Skin epidermis (tissue), 12 donors: ENCODE data around the gene LRP2.
"Not testable (repeated sequence)": the region's sequence is repeated elsewhere in the genome, so short reads cannot be mapped to it uniquely, and the experiment has no call there.

Source experiments
- H3K27ac ChIP-seq, 21 experiments: fragments of 200-600 bp; sonication (generic) in 11 of 21; one replicate each; pipeline ENCODE4 v1.5.0; 2020; ENCODE audit warnings: mild to moderate bottlenecking in 3 of 21, inconsistent platforms in 2 of 21, moderate library complexity in 2 of 21
- H3K4me3 ChIP-seq, 7 experiments: fragments of 200-600 bp; sonication (generic) in 2 of 7; one replicate each; pipeline ENCODE4 v1.5.0; 2020; ENCODE audit warnings: inconsistent platforms in 2 of 7, mild to moderate bottlenecking in 2 of 7, moderate library complexity in 1 of 7

Gene LRP2

GRCh38 chr2:169303579-169304305 is 58.6 kb downstream of the LRP2 start:
- Histone ChIP-seq H3K4me3 (no peak overlapping the region), H3K27ac (no peak overlapping the region)

- H3K27ac ChIP-seq, result no peak overlapping the region
- H3K4me3 ChIP-seq, result no peak overlapping the region
Measured at GRCh38 chr2:169302364-169302763, 60.0 kb downstream of the LRP2 start.

DNA sequence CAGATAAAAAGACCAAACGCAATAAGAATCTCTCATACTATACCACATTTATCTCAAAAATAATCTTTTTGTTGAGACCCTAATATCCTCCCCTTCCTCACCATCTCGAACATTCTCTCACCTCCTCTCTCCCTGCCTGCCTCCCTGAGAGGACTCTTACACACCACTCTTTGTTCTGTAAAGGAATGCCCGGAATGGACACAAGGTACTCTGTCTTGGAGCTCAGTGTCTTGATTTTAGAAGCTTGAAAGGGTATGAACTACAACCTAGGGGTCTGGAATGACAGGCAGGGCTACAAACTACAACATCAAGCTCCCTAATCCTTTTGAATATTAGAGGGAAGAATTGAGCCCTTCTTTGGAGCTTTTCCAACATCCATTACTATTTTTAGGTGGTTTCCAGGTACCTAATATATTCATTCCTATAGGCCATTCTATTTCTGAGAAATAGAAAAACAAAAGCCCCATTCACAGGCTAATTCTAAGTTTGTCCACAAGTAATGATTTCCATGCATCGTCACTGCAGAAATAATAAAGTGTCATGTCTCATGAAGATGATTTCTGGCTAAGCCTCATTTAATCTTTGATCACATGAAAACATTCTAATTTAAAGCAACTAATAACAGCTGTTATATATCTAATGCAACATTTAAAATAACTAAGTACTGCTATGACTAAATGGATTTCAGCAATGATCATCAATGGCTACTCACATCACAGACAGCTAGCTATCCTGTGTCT is 60.6 kb downstream of the LRP2 start:
- H3K27ac ChIP-seq, result no peak overlapping the region

GRCh38 chr2:169300636-169301530 is 61.5 kb downstream of the LRP2 start:
- H3K27ac ChIP-seq, result no peak overlapping the region
- no peak overlapping the region for H3K4me3 ChIP-seq

More for the DNA sequence above, 60.6 kb downstream of the LRP2 start:
- H3K4me3 ChIP-seq, result no peak overlapping the region

GRCh38 chr2:169298007-169298406 is 64.3 kb downstream of the LRP2 start:
- H3K27ac ChIP-seq, result no peak overlapping the region

GRCh38 chr2:169294001-169294675 is 68.2 kb downstream of the LRP2 start:
- no peak overlapping the region for H3K4me3 ChIP-seq
- no peak overlapping the region for H3K27ac ChIP-seq

More at GRCh38 chr2:169298007-169298406, 64.3 kb downstream of the LRP2 start:
- no peak overlapping the region for H3K4me3 ChIP-seq

DNA sequence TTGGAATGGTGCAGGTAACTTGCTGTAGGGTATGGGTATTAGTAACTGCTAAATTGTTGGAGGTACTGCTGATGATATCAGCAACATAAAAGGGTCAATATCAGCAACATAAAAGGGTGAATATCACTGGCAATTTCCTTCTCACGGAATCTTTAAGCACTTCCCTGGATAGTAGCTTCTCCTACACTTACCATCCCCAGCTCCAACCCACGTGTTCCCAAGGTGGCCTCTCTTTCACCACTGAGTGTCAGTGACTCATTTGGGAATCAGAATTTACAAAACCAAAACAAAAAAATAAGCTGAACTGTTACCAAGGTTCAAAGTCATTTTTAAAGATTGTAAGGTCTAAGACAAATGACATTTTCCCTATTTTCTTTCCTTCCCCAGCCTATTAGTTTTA is 70.8 kb downstream of the LRP2 start:
- H3K27ac ChIP-seq, result no peak overlapping the region
- no peak overlapping the region for H3K4me3 ChIP-seq

DNA sequence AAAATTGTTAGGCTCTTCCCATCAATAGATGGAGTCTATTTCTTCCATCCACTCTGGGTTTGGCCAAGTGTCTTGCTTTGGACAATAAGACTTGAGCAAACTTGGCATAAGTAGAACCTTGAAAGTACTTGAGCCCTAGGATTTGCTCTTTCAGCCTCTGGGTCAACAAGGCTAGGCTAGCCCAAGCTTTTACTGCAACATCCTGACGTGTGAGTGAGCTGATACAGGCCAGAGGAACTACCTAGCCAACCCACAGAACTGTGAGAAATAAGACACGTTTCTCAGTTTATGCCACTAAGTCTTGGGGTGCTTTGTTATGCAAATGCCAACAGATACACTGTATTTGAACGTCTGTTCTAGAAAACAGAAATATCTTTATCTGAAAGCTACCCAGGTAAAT is 71.9 kb downstream of the LRP2 start:
- Histone ChIP-seq H3K27ac (no peak overlapping the region), H3K4me3 (no peak overlapping the region)

GRCh38 chr2:169287666-169288065 is 74.7 kb downstream of the LRP2 start:
- H3K4me3 ChIP-seq, result no peak overlapping the region
- H3K27ac ChIP-seq, result no peak overlapping the region

DNA sequence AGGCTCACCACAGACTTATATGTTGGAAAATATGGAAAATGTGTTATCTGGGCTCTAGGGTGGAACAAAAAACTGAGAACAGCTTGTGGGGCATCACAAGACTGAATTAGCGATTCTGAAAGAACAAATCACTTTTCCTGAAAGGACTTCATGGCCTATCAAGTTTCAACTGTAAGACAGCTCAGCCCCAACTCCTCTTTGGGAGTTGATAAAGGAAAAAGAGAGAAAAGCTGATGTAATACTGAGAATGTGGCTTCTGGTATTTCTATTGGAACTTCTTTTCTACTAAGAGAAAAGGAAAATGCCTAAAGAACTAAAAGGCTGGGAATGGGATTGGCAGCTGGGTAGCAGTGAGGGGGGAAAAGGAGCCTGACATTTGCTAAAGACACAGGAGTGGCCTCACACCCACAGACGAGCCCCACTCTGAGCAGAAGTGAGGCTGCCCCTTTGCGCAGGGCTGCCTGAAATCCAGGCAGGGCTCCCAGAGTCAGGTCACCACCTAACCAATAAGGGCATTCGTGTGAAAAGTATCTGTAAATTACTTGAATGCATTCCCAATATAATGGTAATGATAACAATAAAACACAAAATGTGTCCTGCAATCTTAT is 75.6 kb downstream of the LRP2 start:
- Histone ChIP-seq H3K27ac (no peak overlapping the region), H3K4me3 (no peak overlapping the region)

DNA sequence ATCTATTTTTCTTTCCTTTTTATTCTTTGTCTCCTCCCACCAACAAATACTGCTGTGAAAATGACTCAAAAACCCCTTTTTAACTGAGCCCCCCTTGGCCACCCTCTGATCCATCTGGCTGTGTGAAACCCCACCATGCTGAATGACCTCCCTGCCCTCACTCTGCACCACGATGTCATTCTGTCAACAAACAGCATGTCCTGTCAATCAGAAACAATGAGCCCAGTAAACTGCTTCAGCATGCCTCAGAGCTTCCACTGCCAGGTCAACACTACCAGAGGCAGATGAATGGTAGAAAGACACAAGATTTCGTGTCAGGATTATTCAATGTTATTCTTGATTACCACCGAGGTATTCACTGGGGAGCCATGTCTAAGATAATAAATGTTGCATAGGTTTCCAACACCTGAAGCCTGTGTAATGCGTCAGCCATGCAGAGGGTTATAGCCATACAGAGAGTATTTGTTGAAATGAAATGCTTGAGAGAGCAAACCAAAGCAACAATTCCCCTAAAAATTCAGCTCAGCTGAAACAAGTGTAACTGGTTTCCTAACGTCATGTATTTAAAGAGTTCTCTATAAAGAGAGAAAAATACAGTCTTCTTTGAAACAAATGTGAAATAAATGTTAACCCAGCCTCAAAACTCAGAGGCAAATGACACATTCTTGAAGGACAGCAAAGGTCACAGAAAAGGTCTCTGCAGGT is 76.7 kb downstream of the LRP2 start:
- no peak overlapping the region for H3K4me3 ChIP-seq
- no peak overlapping the region for H3K27ac ChIP-seq

DNA sequence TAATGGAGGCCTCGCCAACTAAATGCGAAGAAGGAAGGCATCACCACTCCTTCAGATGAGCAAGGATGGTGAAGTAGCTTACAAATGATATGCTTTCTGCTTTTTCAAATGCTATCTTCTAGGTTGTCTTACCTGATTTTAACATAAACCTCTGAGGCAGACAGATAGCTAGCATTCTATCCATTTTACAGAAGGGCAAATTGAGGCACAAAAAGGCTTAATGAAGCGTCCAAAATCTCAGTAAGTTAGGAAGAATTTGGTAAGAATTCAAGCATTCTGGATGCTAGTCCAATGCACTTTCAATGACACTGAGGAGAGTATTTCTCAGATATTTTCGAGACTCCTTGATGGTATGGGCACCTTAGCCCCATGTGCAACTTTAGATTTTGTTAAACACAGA is 81.8 kb downstream of the LRP2 start:
- no peak overlapping the region for H3K27ac ChIP-seq
- H3K4me3 ChIP-seq, result no peak overlapping the region

DNA sequence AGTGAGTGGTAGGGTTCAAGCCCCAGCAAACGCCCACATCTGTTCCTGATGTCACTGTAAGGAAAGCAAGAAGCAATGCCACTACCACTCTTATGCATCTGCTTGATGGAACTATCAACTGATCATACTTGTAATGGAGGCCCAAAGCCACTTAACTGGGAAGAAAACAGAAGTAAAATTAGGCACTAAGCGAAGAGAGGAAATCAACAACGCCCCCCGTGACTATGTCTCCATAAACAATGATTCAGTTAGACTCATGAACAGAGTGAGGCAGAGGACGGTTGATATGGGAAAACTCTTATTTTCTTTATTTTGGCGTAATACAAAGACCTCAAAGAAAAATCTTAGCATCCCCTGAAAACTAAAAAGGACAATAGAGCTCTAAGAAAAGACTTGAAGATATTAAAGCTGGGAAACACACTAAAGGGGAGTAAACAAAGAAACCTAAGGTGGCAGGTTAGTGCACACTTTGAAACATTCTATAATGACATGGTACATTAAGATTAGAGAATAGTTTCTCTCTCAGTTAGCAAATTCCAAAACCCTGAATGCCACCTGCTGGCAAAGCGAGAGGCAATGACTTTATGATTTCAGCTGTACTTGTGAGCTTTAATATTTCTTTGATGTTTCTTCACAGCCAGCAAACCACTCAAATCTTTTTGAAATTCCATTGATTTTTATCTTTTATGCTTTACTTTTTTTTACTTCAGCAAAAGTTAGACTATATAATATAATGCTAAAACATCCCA is 86.5 kb downstream of the LRP2 start:
- Histone ChIP-seq H3K27ac (no peak overlapping the region), H3K4me3 (no peak overlapping the region)

DNA sequence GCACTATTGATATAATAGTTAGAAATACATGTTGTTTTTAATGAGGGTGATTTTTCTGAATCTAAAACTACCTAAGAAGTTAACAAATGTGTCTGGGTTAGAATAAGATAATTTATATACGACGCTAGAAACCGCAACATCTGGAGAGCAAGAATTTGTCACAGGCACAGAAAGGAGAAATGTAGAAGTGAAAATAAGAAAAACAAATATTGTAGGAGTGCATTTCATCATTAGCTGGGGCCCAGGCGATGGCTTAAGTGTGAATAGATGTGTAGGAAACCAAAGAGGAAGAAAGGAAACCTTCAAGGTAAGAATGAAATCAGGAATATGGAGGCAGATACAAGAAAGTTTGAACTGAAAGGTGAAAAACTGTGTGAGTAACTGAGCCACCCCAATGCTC is 90.3 kb downstream of the LRP2 start:
- Histone ChIP-seq H3K27ac (no peak overlapping the region), H3K4me3 (no peak overlapping the region)

- H3K27ac ChIP-seq, H3K4me3 ChIP-seq: not testable (repeated sequence)
Measured at GRCh38 chr2:169270574-169270973, 91.8 kb downstream of the LRP2 start.

DNA sequence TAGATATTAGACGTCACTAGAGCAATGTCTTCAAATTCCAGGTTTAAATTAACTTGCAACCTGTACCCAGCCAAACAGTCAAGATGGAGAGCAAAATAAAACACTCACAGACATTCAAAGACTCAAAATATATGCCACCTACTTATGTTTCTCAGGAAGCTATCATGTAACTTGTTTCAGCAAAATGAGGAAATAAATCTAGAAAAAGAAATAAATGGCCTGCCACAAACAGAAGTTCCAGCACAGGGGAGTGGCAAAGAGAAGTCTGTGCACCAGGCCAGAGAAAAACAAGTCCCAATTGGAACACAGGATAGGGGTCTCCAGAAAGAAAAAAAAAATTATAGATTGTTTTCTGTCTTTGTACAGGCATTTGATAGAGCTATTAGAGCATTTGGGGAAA is 96.7 kb downstream of the LRP2 start:
- H3K4me3 ChIP-seq, result no peak overlapping the region
- H3K27ac ChIP-seq, result no peak overlapping the region

GRCh38 chr2:169260846-169261642 is 101.3 kb downstream of the LRP2 start:
- Histone ChIP-seq H3K4me3 (no peak overlapping the region), H3K27ac (no peak overlapping the region)
